K562 (cell line): ENCODE measurements around the gene MEIS2. TPM values are rescaled to one million over a fixed set of nuclear protein-coding genes. Genes with fewer than 3 reads are reported as not detected.

ENCODE experiments used
- CREB3L1 ChIP-seq: fragments of 450-650 bp; IDR thresholded peaks from 2 replicates; pipeline ENCODE4 v1.6.1; 2014; ENCODE audit warnings: low read depth, mild to moderate bottlenecking, moderate library complexity, borderline replicate concordance
- NFE2 ChIP-seq: IDR thresholded peaks from 2 replicates; pipeline ENCODE4 v1.6.1; 2014; ENCODE audit warnings: antibody characterized with exemption, low read depth
- ZC3H8 ChIP-seq: fragments of 450-650 bp; IDR thresholded peaks from 2 replicates; pipeline ENCODE4 v1.6.1; 2017
- ZNF175 ChIP-seq: fragments of 200-800 bp; sonication (Bioruptor generic); IDR thresholded peaks from 2 replicates; pipeline ENCODE4 v1.6.1; 2016; ENCODE audit warnings: low read depth, mild to moderate bottlenecking, missing genetic modification characterization, missing compliant biosample characterization
- ZNF184 ChIP-seq: sonication (generic); formaldehyde crosslinking; IDR thresholded peaks from 2 replicates; pipeline ENCODE4 v1.5.0; 2020; ENCODE audit warnings: missing genetic modification reagents
- polyA plus RNA-seq, 8 experiments: library from polyadenylated mRNA; depleted of rRNA in 4 of 8; stranded (reverse) in 5 of 8; unstranded in 3 of 8; fragments of >200 nt; fragmentation: Nextera tagmentation in 2 of 8; fragmentation: Illumina TruSeq in 1 of 8; extraction: Ambion mirVana in 2 of 8; extraction: Trizol in 1 of 8; gene quantifications; 2 replicates each; pipeline versions ENCODE4 v1.2.1 to v1.2.3, GENCODE V29; 2011 to 2014; ENCODE audit warnings: inconsistent platforms in 1 of 8, missing spikeins in 1 of 8
- total RNA-seq, 7 experiments: library from RNA; depleted of rRNA in 6 of 7; stranded (reverse); fragments of >200 nt in 6 of 7; fragmentation: Illumina TruSeq in 2 of 7; extraction: Trizol in 2 of 7; gene quantifications; 2 replicates each; pipeline versions ENCODE4 v1.2.1 to v1.2.3, GENCODE V29; 2011 to 2021; ENCODE audit warnings: low replicate concordance in 1 of 7
- TF ChIP-seq, protein P1 (sequence below): fragments of 450-650 bp; IDR thresholded peaks from 2 replicates; pipeline ENCODE4 v1.6.1; 2018; ENCODE audit not compliant: partially characterized antibody

Gene MEIS2
- total and polyA plus RNA-seq, 9 of the 15 experiments (the other 6 are each of a cell fraction or from before 2014, with no cell fraction given) = 7.5 to 64.2 (median 22.3) TPM

DNA sequence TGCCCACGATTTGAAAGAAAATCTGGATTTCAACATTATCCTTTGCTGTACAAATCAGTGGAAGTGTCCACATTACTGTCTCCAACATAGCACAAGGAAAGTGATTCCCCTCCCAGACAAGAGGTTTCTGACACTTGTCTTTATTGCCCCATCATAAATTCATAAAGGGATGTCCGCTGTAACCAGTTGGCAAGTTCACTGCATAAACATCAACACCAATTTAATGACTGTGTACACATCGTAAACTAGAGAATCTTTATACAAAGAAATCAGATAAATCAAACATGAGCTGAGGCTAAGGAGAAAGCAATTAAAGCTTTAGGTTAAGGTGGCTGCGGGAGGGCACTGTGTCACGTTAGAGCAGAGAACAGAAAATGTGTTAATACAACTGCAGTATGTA, 129.8 kb downstream of the MEIS2 start (continued):
- TF ChIP-seq, protein P1, sequence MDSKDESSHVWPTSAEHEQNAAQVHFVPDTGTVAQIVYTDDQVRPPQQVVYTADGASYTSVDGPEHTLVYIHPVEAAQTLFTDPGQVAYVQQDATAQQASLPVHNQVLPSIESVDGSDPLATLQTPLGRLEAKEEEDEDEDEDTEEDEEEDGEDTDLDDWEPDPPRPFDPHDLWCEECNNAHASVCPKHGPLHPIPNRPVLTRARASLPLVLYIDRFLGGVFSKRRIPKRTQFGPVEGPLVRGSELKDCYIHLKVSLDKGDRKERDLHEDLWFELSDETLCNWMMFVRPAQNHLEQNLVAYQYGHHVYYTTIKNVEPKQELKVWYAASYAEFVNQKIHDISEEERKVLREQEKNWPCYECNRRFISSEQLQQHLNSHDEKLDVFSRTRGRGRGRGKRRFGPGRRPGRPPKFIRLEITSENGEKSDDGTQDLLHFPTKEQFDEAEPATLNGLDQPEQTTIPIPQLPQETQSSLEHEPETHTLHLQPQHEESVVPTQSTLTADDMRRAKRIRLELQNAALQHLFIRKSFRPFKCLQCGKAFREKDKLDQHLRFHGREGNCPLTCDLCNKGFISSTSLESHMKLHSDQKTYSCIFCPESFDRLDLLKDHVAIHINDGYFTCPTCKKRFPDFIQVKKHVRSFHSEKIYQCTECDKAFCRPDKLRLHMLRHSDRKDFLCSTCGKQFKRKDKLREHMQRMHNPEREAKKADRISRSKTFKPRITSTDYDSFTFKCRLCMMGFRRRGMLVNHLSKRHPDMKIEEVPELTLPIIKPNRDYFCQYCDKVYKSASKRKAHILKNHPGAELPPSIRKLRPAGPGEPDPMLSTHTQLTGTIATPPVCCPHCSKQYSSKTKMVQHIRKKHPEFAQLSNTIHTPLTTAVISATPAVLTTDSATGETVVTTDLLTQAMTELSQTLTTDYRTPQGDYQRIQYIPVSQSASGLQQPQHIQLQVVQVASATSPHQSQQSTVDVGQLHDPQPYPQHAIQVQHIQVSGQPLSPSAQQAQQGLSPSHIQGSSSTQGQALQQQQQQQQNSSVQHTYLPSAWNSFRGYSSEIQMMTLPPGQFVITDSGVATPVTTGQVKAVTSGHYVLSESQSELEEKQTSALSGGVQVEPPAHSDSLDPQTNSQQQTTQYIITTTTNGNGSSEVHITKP = no peak
- no peak for TF ChIP-seq CREB3L1
- no peak for TF ChIP-seq ZNF184 (CRISPR knock-in tag)
- TF ChIP-seq NFE2 = no peak
- no peak for TF ChIP-seq ZC3H8
- no peak for TF ChIP-seq ZNF175 (CRISPR knock-in tag)
